GM18502 (cell line): ENCODE results near the gene NXPE4.
"Not testable (repeated sequence)": the region's sequence is repeated elsewhere in the genome, so short reads cannot be mapped to it uniquely, and the experiment has no call there.

Experiments used
- ATAC-seq: cut with Tn5 transposase; IDR thresholded peaks from one replicate; pipeline ENCODE4 v1.9.1; 2021; ENCODE audit warnings: mild to moderate bottlenecking; ENCODE audit not compliant: unreplicated experiment, poor library complexity

Gene NXPE4

DNA sequence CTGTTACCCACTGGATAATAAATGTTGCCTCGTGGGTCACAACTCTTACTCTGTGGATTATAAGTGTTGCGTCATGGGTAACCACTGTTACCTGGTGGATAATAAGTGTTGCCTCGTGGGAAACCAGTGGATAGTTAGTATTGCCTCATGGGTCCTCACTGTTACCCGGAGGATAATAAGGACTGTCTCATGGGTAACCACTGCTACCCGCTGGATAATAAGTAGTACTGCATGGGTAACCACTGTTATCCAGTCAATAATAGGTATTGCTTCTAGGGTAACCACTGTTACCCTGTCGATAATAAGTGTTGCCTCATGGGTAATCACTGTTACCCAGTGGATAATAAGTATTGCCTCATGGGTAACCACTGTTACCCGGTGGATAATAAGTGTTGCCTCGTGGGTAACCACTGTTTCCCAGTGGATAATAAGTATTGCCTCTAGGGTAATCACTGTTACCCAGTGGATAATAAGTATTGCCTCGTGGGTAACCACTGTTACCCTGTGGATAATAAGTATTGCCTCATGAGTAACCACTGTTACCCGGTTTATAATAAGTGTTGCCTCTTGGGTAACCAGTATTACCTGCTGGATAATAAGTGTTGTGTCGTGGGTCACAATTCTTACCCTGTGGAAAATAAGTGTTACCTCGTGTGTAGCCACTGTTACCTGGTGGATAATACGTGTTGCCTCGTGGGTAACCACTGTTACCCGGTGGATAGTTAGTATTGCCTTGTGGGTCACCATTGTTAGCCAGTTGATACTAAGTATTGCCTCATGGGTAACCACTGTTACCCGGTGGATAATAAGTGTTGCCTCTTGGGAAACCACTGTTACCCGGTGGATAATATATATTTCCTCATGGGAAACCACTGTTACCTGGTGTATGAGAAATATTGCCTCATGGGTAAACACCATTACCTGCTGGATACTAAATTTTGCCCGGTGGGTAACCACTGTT, 15.7 kb upstream of the NXPE4 start:
- no peak for ATAC-seq

DNA sequence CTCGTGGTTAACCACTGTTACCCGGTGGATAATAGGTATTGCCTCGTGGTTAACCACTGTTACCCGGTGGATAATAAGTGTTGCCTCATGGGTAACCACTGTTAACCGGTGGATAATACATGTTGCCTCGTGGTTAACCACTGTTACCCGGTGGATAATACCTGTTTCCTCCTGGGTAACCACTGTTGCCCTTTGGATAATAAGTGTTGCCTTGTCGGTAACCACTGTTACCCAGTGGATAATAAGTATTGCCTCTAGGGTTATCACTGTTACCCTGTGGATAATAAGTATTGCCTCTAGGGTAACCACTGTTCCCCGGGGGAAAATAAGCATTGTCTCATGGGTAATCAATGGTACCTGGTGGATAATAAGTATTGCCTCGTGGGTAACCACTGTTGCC, 15.0 kb upstream of the NXPE4 start:
- no peak for ATAC-seq

DNA sequence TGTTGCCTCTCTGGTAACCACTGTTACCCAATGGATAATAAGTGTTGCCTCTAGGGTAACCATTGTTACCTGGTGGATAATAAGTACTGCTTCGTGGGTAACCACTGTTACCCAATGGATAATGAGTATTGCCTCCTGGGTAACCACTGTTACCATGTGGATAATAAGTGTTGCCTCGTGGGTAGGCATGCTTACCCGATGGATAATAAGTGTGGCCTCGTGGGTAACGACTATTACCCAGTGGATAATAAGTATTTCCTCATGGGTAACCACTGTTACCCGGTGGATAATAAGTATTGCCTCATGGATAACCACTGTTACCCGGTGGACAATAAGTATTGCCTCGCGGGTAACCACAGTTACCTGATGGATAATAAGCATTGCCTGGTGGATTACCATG, 13.8 kb upstream of the NXPE4 start:
- no peak for ATAC-seq

DNA sequence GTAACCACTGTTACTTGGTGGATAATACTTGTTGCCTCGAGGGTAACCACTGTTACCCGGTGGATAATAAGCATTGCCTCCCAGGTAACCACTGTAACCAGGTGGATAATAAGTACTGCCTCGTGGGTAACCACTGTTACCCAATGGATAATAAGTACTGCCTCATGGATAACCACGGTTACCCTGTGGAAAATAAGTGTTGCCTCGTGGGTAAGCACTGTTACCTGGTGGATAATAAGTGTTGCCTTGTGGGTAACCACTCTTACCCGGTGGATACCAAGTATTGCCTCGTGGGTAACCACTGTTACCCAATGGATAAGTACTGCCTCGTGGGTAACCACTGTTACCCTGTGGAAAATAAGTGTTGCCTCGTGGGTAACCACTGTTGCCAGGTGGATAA, 13.0 kb upstream of the NXPE4 start:
- not testable (repeated sequence) for ATAC-seq

DNA sequence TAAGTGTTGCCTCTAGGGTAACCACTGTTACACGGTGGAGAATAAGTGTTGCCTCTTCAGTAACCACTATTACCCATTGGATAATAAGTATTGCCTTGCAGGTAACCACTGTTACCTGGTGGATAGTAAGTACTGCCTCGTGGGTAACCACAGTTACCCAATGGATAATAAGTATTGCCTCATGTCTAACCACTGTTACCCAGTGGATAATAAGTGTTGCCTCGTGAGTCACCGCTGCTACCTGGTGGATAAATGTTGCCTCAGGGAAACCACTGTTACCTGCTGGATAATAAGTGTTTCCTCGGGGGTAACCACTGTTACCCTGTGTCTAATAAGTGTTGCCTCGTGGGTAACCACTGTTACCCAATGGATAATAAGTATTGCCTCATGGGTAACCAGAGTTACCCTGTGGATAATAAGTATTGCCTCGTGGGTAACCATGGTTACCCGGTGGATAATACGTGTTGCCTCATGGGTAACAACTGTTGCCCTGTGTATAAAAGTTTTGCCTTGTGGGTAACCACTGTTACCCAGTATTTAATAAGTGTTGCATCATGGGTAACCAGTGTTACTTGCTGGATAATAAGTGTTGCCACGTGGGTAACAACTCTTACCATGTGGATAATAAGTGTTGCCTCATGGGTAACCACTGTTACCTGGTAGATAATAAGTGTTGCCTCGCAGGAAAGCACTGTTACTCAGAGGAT, 12.3 kb upstream of the NXPE4 start:
- ATAC-seq = no peak

DNA sequence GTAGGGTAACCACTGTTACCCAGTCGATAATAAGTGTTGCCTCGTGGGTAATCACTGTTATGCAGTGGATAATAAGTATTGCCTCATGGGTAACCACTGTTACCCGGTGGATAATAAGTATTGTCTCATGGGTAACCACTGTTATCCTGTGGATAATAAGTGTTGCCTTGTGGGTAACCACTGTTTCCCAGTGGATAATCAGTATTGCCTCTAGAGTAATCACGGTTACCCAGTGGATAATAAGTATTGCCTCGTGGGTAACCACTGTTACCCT, 11.2 kb upstream of the NXPE4 start:
- ATAC-seq = not testable (repeated sequence)

DNA sequence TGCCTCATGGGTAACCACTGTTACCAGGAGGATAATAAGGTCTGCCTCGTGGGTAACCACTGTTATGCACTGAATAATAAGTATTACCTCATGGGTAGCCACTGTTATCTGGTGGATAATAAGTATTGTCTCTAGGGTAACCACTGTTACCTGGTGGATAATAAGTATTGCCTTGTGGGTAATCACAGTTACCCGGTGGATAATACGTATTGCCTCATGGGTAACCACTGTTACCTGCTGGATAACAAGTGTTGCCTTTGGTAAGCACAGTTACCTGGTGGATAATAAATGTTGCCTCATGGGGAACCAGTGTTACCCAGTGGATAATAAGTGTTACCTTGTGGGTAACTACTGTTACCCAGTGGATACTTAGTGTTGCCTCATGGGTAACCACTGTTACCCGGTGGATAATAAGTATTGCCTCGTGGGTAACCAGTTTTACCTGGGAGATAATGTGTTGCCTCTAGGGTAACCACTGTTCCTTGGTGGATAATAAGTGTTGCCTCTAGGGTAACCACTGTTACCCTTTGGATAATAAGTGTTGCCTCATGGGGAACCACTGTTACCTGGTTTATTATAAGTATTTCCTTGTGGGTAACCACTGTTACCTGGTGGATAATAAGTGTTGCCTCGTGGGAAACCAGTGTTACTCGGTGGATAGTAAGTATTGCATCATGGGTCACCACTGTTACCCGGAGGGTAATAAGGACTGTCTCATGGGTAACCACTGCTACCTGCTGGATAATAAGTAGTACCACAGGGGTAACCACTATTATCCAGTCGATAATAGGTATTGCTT, 10.6 kb upstream of the NXPE4 start:
- ATAC-seq = no peak

DNA sequence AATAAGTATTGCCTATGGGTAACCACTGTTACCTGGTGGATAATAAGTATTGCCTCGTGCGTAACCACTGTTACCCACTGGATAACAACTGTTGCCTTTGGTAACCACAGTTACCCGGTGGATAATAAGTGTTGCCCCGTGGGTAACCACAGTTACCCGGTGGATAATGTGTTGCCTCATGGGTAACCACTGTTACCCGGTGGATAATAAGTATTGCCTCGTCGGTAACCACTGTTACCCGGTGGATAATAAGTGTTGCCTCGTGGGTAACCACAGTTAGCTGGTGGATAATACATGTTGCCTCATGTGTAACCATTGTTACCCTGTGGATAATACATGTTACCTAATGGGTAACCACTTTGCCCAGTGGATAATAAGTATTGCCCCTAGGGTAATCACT, 9.8 kb upstream of the NXPE4 start:
- no peak for ATAC-seq

DNA sequence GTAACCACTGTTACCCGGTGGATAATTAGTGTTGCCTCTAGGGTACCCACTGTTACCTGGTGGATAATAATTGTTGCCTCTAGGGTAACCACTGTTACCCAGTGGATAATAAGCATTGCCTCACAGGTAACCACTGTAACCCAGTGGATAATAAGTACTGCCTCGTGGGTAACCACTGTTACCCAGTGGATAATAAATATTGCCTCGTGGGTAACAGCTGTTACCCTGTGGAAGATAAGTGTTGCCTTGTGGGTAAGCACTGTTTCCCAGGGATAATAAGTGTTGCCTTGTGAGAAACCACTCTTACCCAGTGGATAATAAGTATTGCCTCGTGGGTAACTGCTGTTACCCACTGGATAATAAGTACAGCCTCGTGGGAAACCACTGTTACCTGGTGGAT, 9.3 kb upstream of the NXPE4 start:
- no peak for ATAC-seq

DNA sequence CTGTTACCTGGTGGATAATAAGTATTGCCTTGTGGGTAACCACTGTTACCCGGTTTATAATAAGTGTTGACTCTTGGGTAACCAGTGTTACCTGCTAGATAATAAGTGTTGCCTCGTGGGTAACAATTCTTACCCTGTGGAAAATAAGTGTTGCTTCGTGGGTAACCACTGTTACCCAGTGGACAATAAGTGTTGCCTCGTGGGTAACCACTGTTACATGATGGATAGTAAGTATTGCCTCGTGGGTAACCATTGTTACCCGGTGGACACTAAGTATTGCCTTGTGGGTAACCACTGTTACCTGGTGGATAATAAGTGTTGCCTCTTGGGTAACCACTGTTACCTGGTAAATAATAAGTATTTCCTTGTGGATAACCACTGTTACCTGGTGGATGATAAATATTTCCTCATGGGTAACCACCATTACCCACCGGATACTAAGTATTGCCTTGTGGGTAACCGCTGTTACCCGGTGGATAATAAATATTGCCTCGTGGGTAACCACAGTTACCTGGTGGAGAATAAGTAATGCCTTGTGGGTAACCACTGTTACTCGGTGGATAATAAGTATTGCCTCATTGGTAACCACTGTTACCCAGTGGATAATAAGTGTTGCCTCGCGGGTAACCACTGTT, 8.7 kb upstream of the NXPE4 start:
- no peak for ATAC-seq

DNA sequence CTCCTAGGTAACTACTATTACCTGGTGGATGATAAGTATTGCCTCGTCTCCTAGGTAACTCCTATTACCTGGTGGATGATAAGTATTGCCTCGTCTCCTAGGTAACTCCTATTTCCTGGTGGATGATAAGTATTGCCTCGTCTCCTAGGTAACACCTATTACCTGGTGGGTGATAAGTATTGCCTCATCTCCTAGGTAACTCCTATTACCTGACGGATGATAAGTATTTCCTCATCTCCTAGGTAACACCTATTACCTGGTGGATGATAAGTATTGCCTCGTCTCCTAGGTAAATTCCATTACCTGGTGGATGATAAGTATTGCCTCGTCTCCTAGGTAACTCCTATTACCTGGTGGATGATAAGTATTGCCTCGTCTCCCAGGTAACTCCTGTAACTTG, 7.6 kb upstream of the NXPE4 start:
- not testable (repeated sequence) for ATAC-seq

DNA sequence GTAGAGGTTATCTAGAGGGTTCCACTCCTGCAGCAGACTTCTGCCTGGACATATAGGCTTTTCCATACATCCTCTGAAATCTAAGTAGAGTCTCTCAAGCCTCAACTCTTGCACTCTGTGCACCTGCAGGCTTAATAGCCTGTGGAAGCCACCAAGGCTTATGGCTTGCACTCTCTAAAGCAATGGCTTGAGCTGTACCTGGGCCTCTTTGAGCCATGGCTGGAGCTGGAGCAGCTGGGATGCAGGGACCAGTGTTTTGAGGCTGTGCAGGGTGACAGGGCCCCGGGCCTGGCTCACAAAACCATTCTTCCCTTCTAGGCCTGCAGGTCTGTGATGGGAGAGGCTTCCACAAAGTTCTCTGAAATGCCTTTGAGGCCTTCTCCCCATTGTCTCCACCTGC, 2.9 kb upstream of the NXPE4 start:
- ATAC-seq = no peak

DNA sequence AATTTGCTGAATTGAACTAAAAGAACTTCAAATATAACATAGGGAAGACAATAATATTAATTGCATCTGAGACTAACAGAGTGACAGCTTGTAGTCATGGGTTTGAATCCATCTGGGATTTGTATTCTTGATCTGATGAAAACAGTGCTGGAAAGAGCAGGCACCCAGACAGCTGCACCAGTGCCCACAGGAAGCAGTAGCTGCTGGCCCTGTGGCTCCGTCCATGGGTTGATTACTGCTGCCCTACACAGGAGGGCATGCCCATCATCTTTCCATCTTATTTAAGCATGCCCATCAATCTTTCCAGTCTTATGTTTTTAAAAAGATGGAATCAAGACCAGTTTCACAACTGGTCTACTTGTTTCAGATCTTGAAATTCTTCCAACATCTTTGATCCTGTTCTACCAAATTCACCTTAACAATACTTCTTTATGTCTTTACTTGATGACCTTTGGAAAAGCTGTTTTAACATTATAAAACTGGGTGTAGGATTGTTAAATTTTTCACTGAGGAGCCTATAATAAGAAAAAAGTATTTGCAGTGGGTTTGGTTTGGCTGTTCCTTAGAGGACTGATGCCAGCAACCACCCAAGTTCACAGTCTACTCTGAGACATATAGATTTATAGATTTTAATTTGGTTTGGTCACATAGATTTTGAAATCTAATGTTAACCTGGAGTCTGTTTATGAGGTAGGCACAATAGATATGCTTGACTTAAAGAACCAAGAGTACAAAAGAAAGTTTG, 761 bp upstream of the NXPE4 start:
- ATAC-seq = no peak

DNA sequence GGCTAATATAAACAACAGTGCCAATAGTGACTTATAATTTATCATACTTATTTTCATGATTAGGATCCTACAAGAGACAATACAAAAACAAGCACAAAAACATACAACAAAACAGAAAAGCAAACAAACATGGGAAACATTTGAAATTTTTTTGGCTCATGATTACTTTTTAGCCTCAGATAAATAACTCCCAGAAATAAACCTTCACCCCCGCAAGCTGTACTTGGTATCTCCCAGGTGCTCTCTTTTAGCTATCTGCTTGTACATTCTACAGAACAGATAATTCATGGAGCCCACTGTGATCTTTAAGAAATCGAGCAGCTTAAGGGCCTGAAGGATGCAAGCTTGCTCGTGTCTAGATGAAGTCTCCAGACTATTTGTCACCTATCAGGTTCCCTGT, 883 bp downstream of the NXPE4 start:
- no peak for ATAC-seq

DNA sequence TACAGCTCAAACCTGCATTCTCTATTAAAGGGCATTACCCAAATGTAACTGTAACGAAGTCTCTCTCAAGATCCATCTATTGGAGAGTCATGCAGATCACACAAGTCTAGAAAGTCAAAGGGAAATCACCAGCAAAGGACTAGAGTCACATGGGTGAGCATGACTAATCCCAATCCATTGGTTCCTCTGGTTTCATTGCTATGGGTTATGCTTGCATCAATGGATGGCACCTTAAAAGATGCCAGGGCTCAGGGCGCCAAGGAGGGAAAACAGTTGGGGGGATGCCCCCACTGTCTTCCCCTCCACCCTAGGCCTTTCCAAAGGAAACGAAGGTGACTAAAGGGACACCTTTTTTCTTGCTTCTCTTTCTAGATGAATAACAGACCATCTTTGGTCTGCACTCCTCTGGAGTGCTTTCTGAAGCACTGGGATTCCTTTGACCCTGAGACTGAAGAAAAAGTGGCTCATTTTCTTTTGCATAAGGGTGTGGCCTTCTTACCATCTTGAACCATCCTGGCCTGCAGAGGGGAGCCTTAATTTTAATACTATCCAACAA, 8.1 kb downstream of the NXPE4 start:
- no peak for ATAC-seq

DNA sequence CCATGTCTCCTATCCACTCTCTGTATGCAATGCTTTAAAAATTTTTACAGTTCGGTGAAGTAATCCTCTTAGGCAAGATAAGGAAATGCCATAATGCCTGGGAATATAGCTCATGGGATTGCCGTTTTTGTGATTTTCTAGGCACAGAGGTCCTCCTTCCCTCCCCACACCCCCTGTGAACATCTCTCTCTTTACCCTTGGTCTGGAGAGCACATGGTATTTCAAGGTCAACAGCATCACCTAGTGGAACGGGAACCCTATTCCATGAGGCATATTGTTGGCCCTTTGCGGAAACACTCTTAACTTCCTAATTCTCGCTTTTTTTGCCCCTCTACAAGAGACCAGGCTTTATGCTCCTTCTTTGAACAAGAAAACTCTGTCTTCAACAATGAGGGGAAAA, 8.8 kb downstream of the NXPE4 start:
- ATAC-seq = no peak

DNA sequence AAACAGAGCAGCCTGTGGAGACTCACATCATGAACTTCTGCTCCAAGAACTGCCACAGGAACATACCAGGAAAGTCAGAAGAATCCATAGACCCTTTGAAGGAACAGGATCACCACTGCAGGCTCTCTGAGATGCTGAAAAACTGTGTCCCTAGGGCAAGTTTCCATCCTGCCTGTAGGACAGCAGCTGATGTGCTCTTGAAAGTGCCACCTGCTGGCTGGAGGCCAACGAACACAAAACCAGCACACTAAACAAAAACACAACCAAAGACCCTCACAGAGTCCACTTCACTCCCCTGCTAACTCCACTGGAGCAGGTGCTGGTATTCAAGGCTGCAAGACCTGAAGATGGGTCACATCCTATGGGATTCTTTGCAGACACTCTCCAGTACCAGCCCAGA, 23.9 kb downstream of the NXPE4 start:
- ATAC-seq = no peak

DNA sequence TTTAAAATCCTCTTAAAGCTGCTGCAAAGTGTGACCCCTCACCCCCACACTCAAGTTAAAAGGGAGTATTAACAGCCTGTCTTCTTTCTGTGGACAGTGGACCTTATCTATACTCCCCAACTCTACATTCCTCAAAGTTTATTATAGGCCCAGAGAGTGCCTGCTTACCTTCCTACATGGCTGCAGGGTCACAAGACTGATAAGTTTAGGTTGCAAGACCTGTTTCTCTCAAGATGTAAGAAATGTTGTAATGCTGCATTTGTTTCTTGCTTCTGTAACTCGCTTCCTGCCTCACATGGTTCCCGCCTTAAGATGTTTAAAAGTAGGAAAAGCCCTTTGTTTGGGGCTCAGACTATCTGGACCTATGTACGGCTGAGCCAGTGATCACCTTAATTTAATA, 25.8 kb downstream of the NXPE4 start:
- ATAC-seq = no peak

DNA sequence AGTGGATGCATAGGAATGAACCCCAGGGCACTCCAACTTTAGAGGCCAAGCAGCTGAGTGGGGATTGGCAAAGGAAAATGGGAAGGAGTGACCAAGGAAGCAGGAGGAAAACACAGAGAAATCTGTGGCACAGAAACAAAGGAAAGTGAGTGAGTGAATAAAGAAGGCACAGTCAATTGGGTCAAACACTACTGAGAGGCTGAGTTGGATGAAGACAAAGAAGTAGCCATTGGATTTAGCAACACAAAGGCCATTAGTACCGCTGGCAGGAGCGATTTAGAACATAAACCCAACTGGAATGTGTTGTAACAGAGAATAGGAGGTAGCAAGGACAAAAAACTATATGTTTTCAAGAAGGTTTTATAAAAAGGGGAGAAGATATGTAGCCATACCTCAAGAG, 29.3 kb downstream of the NXPE4 start:
- no peak for ATAC-seq

DNA sequence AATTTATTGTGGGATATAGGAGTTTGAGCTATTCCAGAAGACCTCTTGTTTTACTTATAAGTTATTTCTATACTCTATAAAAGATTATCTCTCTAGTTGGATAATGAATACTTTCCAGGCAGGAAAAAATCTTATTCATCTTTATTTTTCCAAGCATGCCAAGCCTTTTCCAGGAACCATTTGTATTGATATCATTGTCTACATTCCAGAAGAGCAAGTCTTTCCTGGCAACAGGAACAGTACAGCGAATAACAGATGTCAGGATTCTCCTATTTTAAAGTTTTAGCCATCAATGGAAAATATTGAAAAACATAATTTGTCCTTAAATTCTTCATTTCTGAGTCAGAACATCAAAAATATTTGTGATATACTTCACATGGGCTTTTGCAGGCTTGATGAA, 30.8 kb downstream of the NXPE4 start:
- no peak for ATAC-seq
